Retinal pigment epithelial cell (primary cell): ENCODE results near the gene KIAA1328.

Experiments
- DNase-seq: peaks from one replicate; pipeline ENCODE4 v3.0.0-alpha.2; 2010; ENCODE audit warnings: low read depth
- H3K4me3 ChIP-seq: 2 replicates; pipeline ENCODE4 v1.5.1; 2011; ENCODE audit warnings: mild to moderate bottlenecking, low read length, control low read depth, moderate library complexity
- TF ChIP-seq, protein P1 (sequence below): conservative IDR thresholded peaks from 2 replicates; pipeline ENCODE4 v1.5.1; 2011; ENCODE audit warnings: low read depth, low read length, control low read depth, inconsistent platforms

KIAA1328 gene

DNA sequence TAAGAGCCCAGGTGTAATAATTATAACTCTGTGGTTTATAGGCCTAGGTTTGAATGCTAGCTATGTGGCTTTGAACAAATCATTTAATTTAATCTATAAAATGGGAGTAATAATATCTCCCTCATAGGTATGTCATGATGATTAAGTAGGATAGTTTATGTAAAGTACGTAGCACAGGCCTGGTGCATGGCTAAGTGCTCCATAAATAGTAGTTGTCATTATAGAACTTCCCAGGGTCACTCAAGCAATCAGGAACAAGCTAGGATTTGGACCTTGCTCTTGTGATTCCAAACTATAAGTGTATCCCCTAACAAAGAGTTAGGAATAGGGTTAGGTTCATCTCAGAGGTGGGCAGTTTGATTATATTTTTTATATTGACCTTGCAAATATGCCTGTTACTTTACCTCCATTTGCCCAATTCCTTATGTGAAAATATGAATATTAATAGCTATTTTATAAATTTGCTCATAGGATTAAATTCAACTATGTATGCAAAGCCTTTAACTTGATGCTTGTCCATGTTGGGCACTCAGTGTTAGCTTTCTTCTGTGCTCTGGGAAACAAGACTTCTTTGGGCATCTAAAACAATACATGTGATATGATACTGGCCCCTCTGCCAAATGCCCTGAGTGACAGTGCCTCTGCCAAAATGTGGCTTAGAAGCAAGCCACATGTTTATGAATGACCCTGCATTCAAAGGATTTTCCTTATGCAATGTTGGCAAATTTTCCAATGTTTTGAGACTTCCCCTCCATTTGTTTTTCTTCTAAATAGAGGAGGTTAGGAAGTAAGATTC is 353.6 kb downstream of the KIAA1328 start:
- no peak for DNase-seq
- TF ChIP-seq, protein P1, sequence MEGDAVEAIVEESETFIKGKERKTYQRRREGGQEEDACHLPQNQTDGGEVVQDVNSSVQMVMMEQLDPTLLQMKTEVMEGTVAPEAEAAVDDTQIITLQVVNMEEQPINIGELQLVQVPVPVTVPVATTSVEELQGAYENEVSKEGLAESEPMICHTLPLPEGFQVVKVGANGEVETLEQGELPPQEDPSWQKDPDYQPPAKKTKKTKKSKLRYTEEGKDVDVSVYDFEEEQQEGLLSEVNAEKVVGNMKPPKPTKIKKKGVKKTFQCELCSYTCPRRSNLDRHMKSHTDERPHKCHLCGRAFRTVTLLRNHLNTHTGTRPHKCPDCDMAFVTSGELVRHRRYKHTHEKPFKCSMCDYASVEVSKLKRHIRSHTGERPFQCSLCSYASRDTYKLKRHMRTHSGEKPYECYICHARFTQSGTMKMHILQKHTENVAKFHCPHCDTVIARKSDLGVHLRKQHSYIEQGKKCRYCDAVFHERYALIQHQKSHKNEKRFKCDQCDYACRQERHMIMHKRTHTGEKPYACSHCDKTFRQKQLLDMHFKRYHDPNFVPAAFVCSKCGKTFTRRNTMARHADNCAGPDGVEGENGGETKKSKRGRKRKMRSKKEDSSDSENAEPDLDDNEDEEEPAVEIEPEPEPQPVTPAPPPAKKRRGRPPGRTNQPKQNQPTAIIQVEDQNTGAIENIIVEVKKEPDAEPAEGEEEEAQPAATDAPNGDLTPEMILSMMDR = no peak
- no peak overlapping the region for H3K4me3 ChIP-seq

DNA sequence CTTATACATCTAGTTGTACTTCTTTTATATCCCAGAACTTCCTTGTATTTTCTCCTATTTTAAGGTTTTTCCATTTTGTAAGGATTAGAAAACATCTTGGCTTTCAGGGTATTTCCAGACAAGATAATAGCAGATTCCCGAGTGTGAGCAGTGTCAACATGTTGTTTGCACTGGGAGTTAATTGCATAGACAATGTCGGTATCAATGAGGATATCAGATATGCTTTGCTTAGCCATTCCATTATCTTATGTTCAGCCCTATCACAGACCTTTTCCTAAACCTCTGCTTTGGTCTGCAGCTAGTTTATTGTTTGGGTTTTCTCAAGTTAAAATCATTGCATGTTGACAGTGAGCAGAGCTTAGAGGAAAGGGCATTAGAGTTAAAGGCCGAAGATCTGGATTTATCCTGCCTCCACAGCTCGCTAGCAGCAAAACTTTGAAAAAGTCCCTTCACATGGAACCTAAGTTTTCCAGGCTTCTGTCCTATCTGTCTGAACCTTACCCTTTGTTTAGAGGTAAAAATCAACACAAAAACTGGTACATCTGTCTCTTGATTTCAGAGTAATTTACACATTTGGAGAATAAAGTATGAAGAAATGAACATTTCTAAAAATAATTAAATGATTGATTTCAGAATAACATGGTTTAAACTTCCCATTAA is 355.4 kb downstream of the KIAA1328 start:
- TF ChIP-seq, protein P1 = no peak
- DNase-seq = no peak
- no peak overlapping the region for H3K4me3 ChIP-seq

DNA sequence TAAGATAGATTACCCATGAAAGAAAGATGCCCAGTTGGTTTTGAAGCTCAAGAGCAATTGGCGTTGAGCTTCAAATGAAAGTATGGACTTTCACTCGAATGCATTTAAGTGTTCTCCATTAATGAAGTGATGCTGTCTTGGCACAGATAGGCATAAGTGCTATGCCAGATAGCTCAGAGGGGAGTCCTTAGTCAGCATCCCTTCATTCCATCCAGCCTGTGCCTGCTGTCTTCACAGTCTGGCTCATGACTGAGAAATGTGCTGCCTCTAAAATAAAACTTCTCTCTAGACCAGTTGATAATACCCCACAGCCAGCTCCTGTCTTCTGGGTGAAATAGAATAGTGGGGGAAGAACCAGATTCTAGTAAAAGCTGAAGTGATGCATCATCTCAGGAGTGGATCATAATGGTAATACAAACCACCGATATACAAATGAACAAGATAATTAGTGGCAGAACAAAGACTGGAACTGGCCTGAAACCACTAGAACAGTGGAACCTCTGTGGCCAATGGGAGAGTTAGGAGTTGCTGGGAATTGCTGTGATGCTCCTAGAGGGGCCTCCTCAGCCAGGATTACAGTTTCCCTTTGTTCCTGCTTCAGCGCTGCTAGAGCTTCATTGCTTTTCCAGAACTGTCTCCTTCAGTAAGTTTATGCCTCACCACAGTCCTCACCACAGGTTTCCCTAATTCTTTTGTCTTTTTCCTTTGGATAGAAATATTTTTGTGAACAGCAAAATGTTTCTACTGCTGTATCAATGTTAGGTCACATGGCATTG is 359.3 kb downstream of the KIAA1328 start:
- no peak for DNase-seq
- H3K4me3 ChIP-seq = no peak overlapping the region
- TF ChIP-seq, protein P1 = no peak

DNA sequence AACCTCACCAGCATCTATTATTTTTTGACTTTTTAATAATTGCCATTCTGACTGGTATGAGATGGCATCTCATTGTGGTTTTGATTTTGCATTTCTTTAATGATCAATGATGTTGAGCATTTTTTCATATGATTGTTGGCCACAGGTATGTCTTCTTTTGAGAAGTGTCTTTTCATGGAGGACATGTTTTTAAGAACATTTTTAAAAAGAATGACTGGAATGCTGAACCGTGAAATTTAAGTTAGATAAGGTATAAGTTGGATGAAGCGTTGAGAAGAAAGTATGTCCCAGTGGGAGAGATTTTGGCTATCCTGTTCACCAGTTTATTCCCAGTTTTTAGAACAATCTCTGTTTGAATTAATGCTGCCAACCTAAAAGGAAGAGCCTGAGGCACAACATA is 370.8 kb downstream of the KIAA1328 start:
- H3K4me3 ChIP-seq = no peak overlapping the region
- TF ChIP-seq, protein P1 = no peak
- DNase-seq = no peak

DNA sequence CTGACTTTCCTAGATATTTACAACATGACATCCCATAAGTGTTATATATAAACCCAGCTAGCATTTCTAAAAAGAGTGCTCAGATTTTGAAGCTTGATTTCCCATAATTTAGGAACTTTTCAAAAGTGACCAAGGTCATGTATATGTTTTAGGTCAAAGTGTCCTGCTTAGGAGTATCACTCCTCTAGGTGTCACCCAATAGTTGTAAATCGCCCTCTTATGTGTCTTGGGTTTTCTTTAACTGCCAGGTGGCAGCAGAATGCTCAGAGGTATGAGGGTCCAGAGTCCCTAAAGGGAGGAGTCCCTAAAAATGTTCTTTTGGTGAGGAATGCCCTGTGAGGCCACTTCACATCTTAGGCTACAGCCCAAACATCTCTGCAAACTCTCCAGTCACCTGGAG is 378.4 kb downstream of the KIAA1328 start:
- H3K4me3 ChIP-seq = no peak overlapping the region
- TF ChIP-seq, protein P1 = no peak

DNA sequence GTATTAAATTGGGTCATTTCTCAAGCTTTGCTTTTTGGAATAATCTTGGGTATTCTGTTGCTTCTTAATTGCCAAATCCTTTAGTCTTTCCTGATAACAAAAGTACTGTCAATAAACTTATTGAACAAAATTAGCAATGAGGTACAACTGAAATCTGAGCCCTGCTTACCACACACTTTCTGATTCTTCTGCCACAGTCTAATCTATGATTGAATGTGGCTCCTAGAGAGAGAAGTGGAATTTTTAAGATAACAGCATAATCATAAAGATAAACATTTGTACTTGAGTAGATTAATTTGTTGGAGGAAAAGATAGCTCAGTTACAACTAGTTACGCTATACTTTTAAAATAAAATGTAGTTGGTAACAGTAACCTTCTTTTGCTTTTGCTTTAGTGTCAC is 381.9 kb downstream of the KIAA1328 start:
- no peak overlapping the region for H3K4me3 ChIP-seq
- no peak for DNase-seq
- TF ChIP-seq, protein P1 = no peak

More for the DNA sequence above, 378.4 kb downstream of the KIAA1328 start:
- no peak for DNase-seq
